Keratinocyte (primary cell): ENCODE data around the gene SLC2A4RG. TPM values are rescaled to one million over a fixed set of nuclear protein-coding genes. Genes with fewer than 3 reads are reported as not detected.

Experiments used
- DNase-seq: peaks from one replicate; pipeline ENCODE4 v3.0.0-alpha.2; 2011; ENCODE audit warnings: low read depth, missing footprints, low spot score
- FAIRE-seq: peaks from 2 replicates; lab custom pipeline; 2011; peaks lifted over from hg19 to GRCh38; lab: Jason Lieb, UNC
- H2AFZ ChIP-seq: 2 replicates; pipeline ENCODE4 v1.6.0; 2012; ENCODE audit warnings: low read length, control low read depth, inconsistent platforms; ENCODE audit not compliant: control insufficient read depth
- H3K27ac ChIP-seq: 2 replicates; pipeline ENCODE4 v1.5.1; 2011; ENCODE audit warnings: low read length; ENCODE audit not compliant: control insufficient read depth, insufficient read depth
- H3K27me3 ChIP-seq: 3 replicates; pipeline ENCODE4 v1.6.0; 2011; ENCODE audit warnings: low read length; ENCODE audit not compliant: control insufficient read depth, insufficient read depth; ENCODE audit errors: extremely low read depth
- H3K36me3 ChIP-seq, 2 experiments: 2 replicates in 1 of 2; 3 replicates in 1 of 2; pipeline ENCODE4 v1.5.1; 2011; ENCODE audit warnings: low read length in 2 of 2, mild to moderate bottlenecking in 1 of 2; ENCODE audit not compliant: control insufficient read depth in 2 of 2, insufficient read depth in 2 of 2; ENCODE audit errors: extremely low read depth in 1 of 2
- H3K4me1 ChIP-seq: 3 replicates; pipeline ENCODE4 v1.5.1; 2011; ENCODE audit warnings: low read length; ENCODE audit not compliant: control insufficient read depth, insufficient read depth; ENCODE audit errors: extremely low read depth
- H3K4me2 ChIP-seq: 3 replicates; pipeline ENCODE4 v1.6.0; 2011; ENCODE audit warnings: low read depth, low read length; ENCODE audit not compliant: control insufficient read depth, insufficient read depth; ENCODE audit errors: extremely low read depth
- H3K4me3 ChIP-seq, 3 experiments: fragments of 200-600 bp in 1 of 3; sonication (generic) in 1 of 3; 2 replicates in 2 of 3; 3 replicates in 1 of 3; pipeline ENCODE4 v1.5.1; 2011 to 2016; ENCODE audit warnings: low read length in 3 of 3, mild to moderate bottlenecking in 3 of 3, control low read depth in 2 of 3, inconsistent platforms in 1 of 3, low read depth in 1 of 3, mixed read lengths in 1 of 3, mixed run types in 1 of 3, moderate library complexity in 1 of 3; ENCODE audit not compliant: control insufficient read depth in 2 of 3, insufficient read depth in 2 of 3; ENCODE audit errors: extremely low read depth in 1 of 3
- H3K79me2 ChIP-seq: 2 replicates; pipeline ENCODE4 v1.6.0; 2012; ENCODE audit warnings: low read length; ENCODE audit not compliant: control insufficient read depth, insufficient read depth
- H3K9ac ChIP-seq: 3 replicates; pipeline ENCODE4 v1.6.0; 2011; ENCODE audit warnings: low read length; ENCODE audit not compliant: control insufficient read depth, insufficient read depth; ENCODE audit errors: extremely low read depth
- H3K9me1 ChIP-seq: 3 replicates; pipeline ENCODE4 v1.6.0; 2011; ENCODE audit warnings: low read length; ENCODE audit not compliant: control insufficient read depth, insufficient read depth; ENCODE audit errors: extremely low read depth
- H3K9me3 ChIP-seq: 2 replicates; pipeline ENCODE4 v1.5.1; 2012; ENCODE audit warnings: low read depth, low read length; ENCODE audit not compliant: control insufficient read depth
- H4K20me1 ChIP-seq: 3 replicates; pipeline ENCODE4 v1.6.0; 2011; ENCODE audit warnings: low read length; ENCODE audit not compliant: control insufficient read depth, insufficient read depth; ENCODE audit errors: extremely low read depth
- EZH2 ChIP-seq: IDR thresholded peaks from one replicate; pipeline ENCODE4 v1.6.1; 2012; ENCODE audit warnings: inconsistent platforms, mild to moderate bottlenecking, low read length, moderate library complexity
- dilution Hi-C: fragments of 300-500 bp; cut with MboI; formaldehyde crosslinking; loops from one replicate; pipeline ENCODE4 v1.7.0; 2020; ENCODE audit warnings: low sequenced_read_pairs; ENCODE audit not compliant: extremely low pct_ligation_motif_present
- polyA plus RNA-seq, 5 experiments: library from polyadenylated mRNA; depleted of rRNA in 3 of 5; stranded (reverse) in 3 of 5; stranded (forward) in 1 of 5; unstranded in 1 of 5; fragments of >200 nt; gene quantifications; 1 replicate in 1 of 5; 2 replicates in 3 of 5; 3 replicates in 1 of 5; pipeline versions ENCODE4 v1.2.1 to v1.2.3, GENCODE V29; 2011 to 2012; ENCODE audit warnings: missing spikeins in 2 of 5, low read depth in 1 of 5, low replicate concordance in 1 of 5
- TF ChIP-seq, protein P1 (sequence below), 3 experiments: IDR thresholded peaks in 1 of 3; conservative IDR thresholded peaks in 1 of 3; optimal IDR thresholded peaks in 1 of 3; 2 replicates in 2 of 3; 3 replicates in 1 of 3; pipeline versions ENCODE3 to v1.5.1; 2011; ENCODE audit warnings: low read length in 3 of 3, mild to moderate bottlenecking in 3 of 3, moderate library complexity in 2 of 3, control low read depth in 1 of 3, inconsistent platforms in 1 of 3; ENCODE audit not compliant: insufficient read depth in 2 of 3; ENCODE audit errors: extremely low read depth in 1 of 3

The SLC2A4RG gene
- polyA plus RNA-seq, 1 donor (not counting 4 experiments of a cell fraction or from before 2014, with no cell fraction given), result 23.5 TPM

DNA sequence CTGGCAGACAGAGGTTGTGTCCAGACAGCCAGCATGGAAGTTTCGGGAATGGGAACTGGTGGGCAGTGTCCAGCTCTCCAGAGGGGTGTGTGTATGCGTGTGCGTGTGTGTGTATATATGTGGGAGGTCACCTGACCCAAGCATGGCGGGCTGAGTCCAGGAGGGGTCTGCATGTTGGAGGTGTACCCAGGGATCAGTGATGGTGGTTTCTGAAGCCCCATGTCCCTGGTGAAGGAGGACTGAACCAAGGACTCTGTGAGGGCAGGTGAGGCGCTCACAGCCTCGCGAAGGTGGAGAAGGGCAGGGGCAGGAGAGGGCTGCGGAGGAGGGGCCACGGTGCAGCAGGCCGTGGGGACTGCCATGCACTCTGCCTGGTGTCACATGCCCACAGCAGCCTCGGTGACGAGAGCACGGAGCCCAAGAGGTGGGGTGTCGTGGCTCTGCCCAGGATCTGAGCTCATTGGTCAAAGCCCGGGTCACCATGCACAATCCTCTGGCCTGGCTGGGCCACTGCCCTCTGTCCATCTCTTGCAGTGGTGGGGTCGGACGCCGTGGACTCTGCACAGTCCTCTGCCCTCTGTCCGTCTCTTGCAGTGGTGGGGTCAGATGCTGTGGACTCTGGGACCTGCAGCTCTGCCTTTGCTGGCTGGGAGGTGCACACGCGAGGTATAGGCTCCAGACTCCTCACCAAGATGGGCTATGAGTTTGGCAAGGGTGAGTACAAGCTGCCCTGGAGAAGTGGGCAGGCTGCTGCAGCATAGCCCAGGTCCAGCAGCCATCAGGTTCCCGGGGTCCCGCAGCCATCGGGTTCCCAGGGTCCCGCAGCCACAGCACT, 5.2 kb upstream of the SLC2A4RG start:
- Histone ChIP-seq H3K9me3 (no peaks in the 10 kb centered on the region), H3K27ac (no peak overlapping the region), H3K4me2 (no peak overlapping the region), H3K9me1 (no peaks in the 10 kb centered on the region), H3K36me3 (peaks cover 18 to 23% of the 10 kb centered on the region in 2 experiments), H3K9ac (no peak overlapping the region), H4K20me1 (no peaks in the 10 kb centered on the region), H3K4me3 (no peak overlapping the region), H3K79me2 (peaks cover 20% of the 10 kb centered on the region), H2AFZ (no peak overlapping the region), H3K27me3 (no peaks in the 10 kb centered on the region), H3K4me1 (peaks cover 18% of the 10 kb centered on the region)
- dilution Hi-C loops, result no loop called here
- DNase-seq (no peak), FAIRE-seq (no peak)
- TF ChIP-seq EZH2, result no peak
- TF ChIP-seq, protein P1, sequence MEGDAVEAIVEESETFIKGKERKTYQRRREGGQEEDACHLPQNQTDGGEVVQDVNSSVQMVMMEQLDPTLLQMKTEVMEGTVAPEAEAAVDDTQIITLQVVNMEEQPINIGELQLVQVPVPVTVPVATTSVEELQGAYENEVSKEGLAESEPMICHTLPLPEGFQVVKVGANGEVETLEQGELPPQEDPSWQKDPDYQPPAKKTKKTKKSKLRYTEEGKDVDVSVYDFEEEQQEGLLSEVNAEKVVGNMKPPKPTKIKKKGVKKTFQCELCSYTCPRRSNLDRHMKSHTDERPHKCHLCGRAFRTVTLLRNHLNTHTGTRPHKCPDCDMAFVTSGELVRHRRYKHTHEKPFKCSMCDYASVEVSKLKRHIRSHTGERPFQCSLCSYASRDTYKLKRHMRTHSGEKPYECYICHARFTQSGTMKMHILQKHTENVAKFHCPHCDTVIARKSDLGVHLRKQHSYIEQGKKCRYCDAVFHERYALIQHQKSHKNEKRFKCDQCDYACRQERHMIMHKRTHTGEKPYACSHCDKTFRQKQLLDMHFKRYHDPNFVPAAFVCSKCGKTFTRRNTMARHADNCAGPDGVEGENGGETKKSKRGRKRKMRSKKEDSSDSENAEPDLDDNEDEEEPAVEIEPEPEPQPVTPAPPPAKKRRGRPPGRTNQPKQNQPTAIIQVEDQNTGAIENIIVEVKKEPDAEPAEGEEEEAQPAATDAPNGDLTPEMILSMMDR (optimal IDR thresholded peaks at IDR 0.05 in 1 of 3, IDR thresholded peaks at IDR 0.05 in 1 of 3, conservative IDR thresholded peaks at IDR 0.05 in 1 of 3; ENCODE audit: extremely low read depth in 1 of 3, insufficient read depth in 2 of 3, low read length in 3 of 3), result no peak

DNA sequence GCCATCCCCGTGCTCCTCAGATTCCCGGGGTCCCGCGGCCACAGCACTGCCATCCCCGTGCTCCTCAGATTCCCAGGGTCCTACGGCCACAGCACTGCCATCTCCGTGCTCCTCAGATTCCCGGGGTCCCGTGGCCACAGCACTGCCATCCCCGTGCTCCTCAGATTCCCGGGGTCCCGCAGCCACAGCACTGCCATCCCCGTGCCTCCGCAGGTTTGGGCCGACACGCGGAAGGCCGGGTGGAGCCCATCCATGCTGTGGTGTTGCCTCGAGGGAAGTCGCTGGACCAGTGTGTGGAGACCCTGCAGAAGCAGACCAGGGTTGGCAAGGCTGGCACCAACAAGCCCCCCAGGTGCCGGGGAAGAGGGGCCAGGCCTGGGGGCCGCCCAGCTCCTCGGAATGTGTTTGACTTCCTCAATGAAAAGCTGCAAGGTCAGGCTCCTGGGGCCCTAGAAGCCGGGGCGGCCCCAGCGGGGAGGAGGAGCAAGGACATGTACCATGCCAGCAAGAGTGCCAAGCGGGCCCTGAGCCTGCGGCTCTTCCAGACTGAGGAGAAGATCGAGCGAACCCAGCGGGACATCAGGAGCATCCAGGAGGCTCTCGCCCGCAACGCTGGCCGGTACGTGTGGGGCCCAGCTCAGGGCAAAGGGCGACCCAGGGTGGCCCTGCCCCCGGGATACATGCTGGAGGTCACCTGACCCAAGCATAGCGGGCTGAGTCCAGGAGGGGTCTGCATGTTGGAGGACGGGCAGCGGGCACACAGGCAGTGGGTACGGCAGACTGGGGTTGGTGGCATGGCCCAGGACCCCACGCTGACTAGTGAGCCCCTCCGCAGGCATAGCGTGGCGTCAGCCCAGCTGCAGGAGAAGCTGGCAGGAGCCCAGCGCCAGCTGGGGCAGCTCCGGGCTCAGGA, 4.4 kb upstream of the SLC2A4RG start:
- no peaks in the 10 kb centered on the region for H3K9me1 ChIP-seq
- peaks cover 18% of the 10 kb centered on the region for H3K4me1 ChIP-seq
- TF ChIP-seq EZH2, result no peak
- TF ChIP-seq, protein P1 (optimal IDR thresholded peaks at IDR 0.05 in 1 of 3, IDR thresholded peaks at IDR 0.05 in 1 of 3, conservative IDR thresholded peaks at IDR 0.05 in 1 of 3; ENCODE audit: extremely low read depth in 1 of 3, insufficient read depth in 2 of 3, low read length in 3 of 3), result no peak
- dilution Hi-C loops, result no loop called here
- no peak overlapping the region for H2AFZ ChIP-seq
- H3K9me3 ChIP-seq, result no peaks in the 10 kb centered on the region
- no peak overlapping the region for H3K27ac ChIP-seq
- FAIRE-seq (no peak), DNase-seq (no peak)
- peaks cover 17 to 23% of the 10 kb centered on the region in 2 experiments for H3K36me3 ChIP-seq
- H3K4me2 ChIP-seq, result no peak overlapping the region
- H4K20me1 ChIP-seq, result no peaks in the 10 kb centered on the region
- no peak overlapping the region for H3K4me3 ChIP-seq
- no peak overlapping the region for H3K9ac ChIP-seq
- peaks cover 20% of the 10 kb centered on the region for H3K79me2 ChIP-seq
- no peaks in the 10 kb centered on the region for H3K27me3 ChIP-seq
